Small intestine (tissue), 7 donors: ENCODE results near the gene CDC5L. TPM values are rescaled to one million over a fixed set of nuclear protein-coding genes. Genes with fewer than 3 reads are reported as not detected.
"Not testable (repeated sequence)": the region's sequence is repeated elsewhere in the genome, so short reads cannot be mapped to it uniquely, and the experiment has no call there.

Experiments
- DNase-seq, 2 donors: peaks; one replicate each; pipeline versions ENCODE4 v3.0.0 to v3.0.0-alpha.2; 2013
- FAIRE-seq: peaks from 2 replicates; lab custom pipeline; 2012; peaks lifted over from hg19 to GRCh38; lab: Jason Lieb, UNC
- H3K27ac ChIP-seq, 3 donors: one replicate each; pipeline ENCODE4 v1.5.1; 2013; ENCODE audit warnings: low read length in 2 of 3, mild to moderate bottlenecking in 2 of 3, control low read depth in 1 of 3, inconsistent platforms in 1 of 3, low read depth in 1 of 3, moderate library complexity in 1 of 3
- H3K27me3 ChIP-seq, 3 donors: one replicate each; pipeline ENCODE4 v1.6.1; 2013; ENCODE audit warnings: low read length in 3 of 3, inconsistent platforms in 1 of 3; ENCODE audit not compliant: control insufficient read depth in 3 of 3, insufficient read depth in 3 of 3
- H3K36me3 ChIP-seq, 3 donors: one replicate each; pipeline ENCODE4 v1.6.1; 2013; ENCODE audit warnings: low read length in 3 of 3, inconsistent platforms in 1 of 3, low read depth in 1 of 3, mild to moderate bottlenecking in 1 of 3, moderate library complexity in 1 of 3; ENCODE audit not compliant: control insufficient read depth in 3 of 3, insufficient read depth in 2 of 3
- H3K4me1 ChIP-seq, 3 donors: one replicate each; pipeline ENCODE4 v1.6.1; 2013; ENCODE audit warnings: low read length in 2 of 3, inconsistent platforms in 1 of 3, low read depth in 1 of 3, mild to moderate bottlenecking in 1 of 3, moderate library complexity in 1 of 3; ENCODE audit not compliant: control insufficient read depth in 3 of 3, insufficient read depth in 2 of 3
- H3K4me3 ChIP-seq, 3 donors: one replicate each; pipeline ENCODE4 v1.5.1; 2013; ENCODE audit warnings: low read length in 3 of 3, control low read depth in 1 of 3, inconsistent platforms in 1 of 3, low read depth in 1 of 3, mild to moderate bottlenecking in 1 of 3, moderate library complexity in 1 of 3
- H3K9me3 ChIP-seq, 2 donors: one replicate each; pipeline ENCODE4 v1.6.1; 2013; ENCODE audit warnings: low read depth in 1 of 2, low read length in 1 of 2; ENCODE audit not compliant: control insufficient read depth in 2 of 2, insufficient read depth in 1 of 2
- WGBS, 3 donors: extraction: QIAGEN DNeasy Blood & Tissue Kit; methylation state at CpG; one replicate each; pipeline ENCODE4 v1.1.7; 2013; 5-methylcytosine and 5-hydroxymethylcytosine counted together
- polyA plus RNA-seq, 4 donors: library from polyadenylated mRNA; stranded (reverse) in 3 of 4; unstranded in 1 of 4; fragments of 200-250 nt in 3 of 4; fragments of 120-200 nt in 1 of 4; gene quantifications; one replicate each; pipeline versions ENCODE4 v1.2.1 to v1.2.3, GENCODE V29; 2013
- donor health status: healthy with polysubstance abuse.
- donor health status: control.
- donor health status: control.
- donor health status: Bipolar disorder and iron deficiency.
- donor health status: healthy.

Gene CDC5L
- polyA plus RNA-seq, 4 donors = 8.6 to 21.2 (median 9.7) TPM

DNA sequence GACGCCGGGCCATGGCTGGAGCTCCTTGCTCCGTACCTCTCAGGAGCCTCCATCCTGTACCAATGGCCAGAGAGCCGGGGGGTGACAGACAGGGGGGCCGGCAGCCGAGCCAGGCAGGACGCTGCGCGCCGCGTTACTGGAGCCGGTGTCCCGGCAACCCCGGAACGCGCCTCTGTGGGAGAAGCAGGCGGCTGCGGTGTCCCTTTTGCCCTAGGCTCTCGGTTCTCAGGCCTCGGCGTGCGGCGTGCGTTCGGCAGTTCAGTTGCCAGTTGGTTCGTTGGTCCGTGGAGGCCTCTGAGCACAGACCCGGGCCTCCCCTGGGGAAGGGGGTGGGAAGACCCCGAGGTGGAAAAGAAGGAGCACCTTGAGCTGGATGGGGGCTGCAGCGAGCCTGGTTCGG, 45.0 kb upstream of the CDC5L start, which contains the start of gene SPATS1:
Gene SPATS1 (plus strand): TSS at position 162 of the 400 bp plus-strand sequence. CDS start 446 bp downstream, outside the sequence.
- peaks cover 0 to 5% (median 0%) of the 10 kb centered on the region in 3 donors for H3K4me1 ChIP-seq
- FAIRE-seq (no peak), DNase-seq (peak in 1 of 2 donors; percentile 28)
- no peaks in the 10 kb centered on the region for H3K9me3 ChIP-seq
- H3K27ac ChIP-seq = peak within 1 kb of the TSS in 1 of 3 donors; percentile 34
- H3K36me3 ChIP-seq = no peaks in the 10 kb centered on the region
- 5 to 11% (median 5%) methylated on average over 29 to 31 of the region's 31 CpGs for WGBS, 3 donors
- H3K4me3 ChIP-seq = no peak within 1 kb of the TSS
- peaks cover 4 to 32% (median 11%) of the 10 kb centered on the region in 3 donors for H3K27me3 ChIP-seq

DNA sequence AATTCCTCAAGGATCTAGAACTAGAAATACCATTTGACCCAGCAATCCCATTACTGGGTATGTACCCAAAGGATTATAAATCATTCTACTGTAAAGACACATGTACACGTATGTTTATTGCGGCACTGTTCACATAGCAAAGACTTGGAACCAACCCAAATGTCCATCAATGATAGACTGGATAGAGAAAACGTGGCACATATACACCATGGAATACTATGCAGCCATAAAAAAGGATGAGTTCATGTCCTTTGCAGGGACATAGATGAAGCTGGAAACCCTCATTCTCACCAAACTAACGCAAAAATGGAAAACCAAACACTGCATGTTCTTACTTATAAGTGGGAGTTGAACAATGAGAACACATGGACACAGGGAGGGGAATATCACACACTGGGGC, 40.7 kb upstream of the CDC5L start:
- WGBS, 3 donors = 71 to 76% (median 71%) methylated on average over 4 of the region's 4 CpGs
- H3K9me3 ChIP-seq, DNase-seq, FAIRE-seq, H3K27ac ChIP-seq, H3K36me3 ChIP-seq, H3K4me1 ChIP-seq, H3K4me3 ChIP-seq: not testable (repeated sequence)
- peaks cover 4 to 24% (median 7%) of the 10 kb centered on the region in 3 donors for H3K27me3 ChIP-seq

DNA sequence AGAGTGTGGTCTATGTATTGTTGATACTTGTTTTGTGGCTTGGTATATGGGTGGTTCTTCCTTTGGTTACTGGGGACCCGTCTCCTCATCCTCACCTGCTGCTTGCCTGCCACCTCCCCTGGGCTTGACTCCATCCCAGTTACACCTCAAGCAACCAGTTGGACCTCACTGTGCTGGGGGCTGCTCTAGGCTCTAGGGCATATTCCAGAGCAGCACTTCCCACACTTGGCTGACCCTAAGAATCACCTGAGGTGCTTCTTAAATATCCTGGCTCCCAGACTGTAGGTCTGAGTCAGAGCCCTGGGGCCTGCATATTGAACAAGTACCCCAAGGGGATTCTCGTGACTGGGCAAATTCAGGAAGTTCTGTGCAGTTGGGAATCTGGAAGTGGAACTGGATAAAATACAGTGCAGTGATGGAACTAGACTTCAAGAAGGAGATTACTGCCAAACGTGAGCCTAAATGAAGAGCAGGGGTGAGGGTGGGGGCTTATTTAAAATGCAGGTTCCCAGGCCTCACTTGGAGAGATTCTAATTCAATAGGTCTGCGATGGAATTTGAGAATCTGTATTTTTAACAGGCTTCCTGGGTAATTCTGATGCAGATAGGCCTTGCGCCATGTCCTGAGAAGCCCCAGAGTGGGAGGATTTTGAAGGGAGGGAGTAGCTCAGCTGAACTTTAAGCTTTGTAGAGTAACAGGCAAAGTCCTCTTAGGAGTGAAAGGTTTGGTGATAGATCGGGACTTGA, 37.4 kb upstream of the CDC5L start:
- 58 to 70% (median 66%) methylated on average over 6 of the region's 6 CpGs for whole genome bisulfite sequencing, 3 donors
- H3K27ac ChIP-seq = no peak overlapping the region
- no peak overlapping the region for H3K4me3 ChIP-seq

DNA sequence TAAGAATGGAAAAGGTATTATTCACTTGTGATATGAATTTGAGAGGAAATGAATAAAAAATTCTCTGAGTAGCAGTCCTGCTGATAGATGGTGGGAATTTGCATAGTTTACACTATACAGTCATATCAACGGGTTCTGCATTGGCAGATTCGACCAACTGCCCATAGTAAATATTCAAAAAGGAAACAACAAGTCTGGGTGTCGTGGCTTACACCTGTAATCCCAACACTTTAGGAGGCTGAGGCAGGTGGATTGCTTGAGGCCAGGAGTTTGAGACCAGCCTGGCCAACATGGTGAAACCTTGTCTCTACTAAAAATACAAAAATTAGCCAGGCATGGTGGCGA, 36.9 kb upstream of the CDC5L start:
- not testable (repeated sequence) for H3K27ac ChIP-seq, H3K36me3 ChIP-seq, H3K4me3 ChIP-seq, H3K9me3 ChIP-seq, DNase-seq, H3K27me3 ChIP-seq, H3K4me1 ChIP-seq, FAIRE-seq
- 53 to 66% (median 61%) methylated on average over 4 of the region's 4 CpGs for WGBS, 3 donors

More for the DNA sequence above, 37.4 kb upstream of the CDC5L start:
- DNase-seq (peak in 1 of 2 donors; percentile 11), FAIRE-seq (no peak)
- H3K4me1 ChIP-seq = no peaks in the 10 kb centered on the region
- no peaks in the 10 kb centered on the region for H3K9me3 ChIP-seq
- no peaks in the 10 kb centered on the region for H3K36me3 ChIP-seq
- peaks cover 0 to 1% (median 0%) of the 10 kb centered on the region in 3 donors for H3K27me3 ChIP-seq

DNA sequence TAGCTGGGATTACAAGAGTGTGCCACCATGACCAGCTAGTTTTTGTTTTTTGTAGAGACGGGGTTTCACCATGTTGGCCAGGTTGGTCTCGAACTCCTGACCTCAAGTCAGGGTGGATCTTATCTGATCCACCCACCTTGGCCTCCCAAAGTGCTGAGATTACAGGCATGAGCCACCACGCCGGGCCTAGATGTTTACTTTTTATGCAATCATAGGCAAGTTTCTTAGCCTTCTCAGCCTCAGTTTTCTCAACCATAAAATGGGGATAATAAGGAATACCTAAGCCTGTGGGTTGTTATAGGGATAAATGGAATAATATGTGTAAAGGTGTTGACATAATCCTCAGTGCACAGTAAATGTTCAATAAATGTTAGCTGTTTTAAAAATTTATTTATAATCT, 35.2 kb upstream of the CDC5L start:
- no peak for FAIRE-seq
- WGBS, 3 donors = 66 to 77% (median 73%) methylated on average over 4 of the region's 4 CpGs

DNA sequence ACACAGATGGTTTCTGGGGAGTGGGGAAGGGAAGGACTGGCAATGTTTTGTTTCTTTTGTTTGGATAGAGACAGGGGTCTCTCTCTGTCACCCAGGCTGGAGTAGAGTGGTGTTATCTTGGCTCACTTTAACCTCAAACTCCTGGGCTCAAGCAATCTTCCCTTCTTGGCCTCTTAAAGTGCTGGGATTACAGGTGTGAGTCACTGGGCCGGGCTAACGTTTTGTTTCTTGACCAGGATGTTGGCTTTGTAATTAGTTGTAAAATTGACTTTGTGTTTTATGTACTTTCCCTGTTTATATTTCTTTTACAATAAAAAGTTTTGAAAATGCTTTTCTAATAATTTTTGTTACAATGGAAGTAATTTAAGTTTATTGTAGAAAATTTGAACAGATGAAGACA, 34.2 kb upstream of the CDC5L start:
- Histone ChIP-seq H3K27me3 (peaks cover 0 to 6% (median 0%) of the 10 kb centered on the region in 3 donors), H3K4me1 (no peaks in the 10 kb centered on the region), H3K9me3 (peaks cover 0 to 4% of the 10 kb centered on the region in 2 donors), H3K27ac (no peak overlapping the region), H3K4me3 (no peak overlapping the region), H3K36me3 (no peaks in the 10 kb centered on the region)
- FAIRE-seq (no peak), DNase-seq (peak in 1 of 2 donors; percentile 10)
- WGBS, 3 donors = 20 to 54% (median 21%) methylated on average over 2 of the region's 2 CpGs

More for the DNA sequence above, 35.2 kb upstream of the CDC5L start:
- DNase-seq = no peak
- Histone ChIP-seq H3K27me3 (peaks cover 0 to 6% (median 0%) of the 10 kb centered on the region in 3 donors), H3K4me1 (no peaks in the 10 kb centered on the region), H3K36me3 (no peaks in the 10 kb centered on the region), H3K9me3 (peaks cover 0 to 4% of the 10 kb centered on the region in 2 donors), H3K27ac (no peak overlapping the region), H3K4me3 (no peak overlapping the region)

DNA sequence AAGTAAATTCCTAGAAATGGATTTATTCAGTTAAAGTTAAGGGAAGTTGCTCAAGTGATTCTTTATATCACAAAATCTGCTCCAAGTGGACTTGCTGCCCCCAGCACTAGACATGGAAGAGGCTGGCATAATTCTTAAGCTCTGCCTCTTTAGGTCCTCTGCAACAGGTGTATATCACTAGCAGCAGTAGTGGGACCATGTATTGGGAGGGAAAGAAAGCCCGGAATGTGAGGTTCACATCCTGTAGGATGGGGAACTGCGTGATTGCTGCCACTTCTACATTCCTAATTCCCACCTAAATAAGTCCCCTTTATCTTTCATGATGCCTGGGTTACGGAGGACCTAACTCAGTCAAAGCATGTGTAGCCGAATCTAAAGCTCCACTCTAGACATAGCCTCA, 31.9 kb upstream of the CDC5L start:
- Histone ChIP-seq H3K27ac (no peak overlapping the region), H3K27me3 (peaks cover 0 to 6% (median 0%) of the 10 kb centered on the region in 3 donors), H3K9me3 (peaks cover 0 to 4% of the 10 kb centered on the region in 2 donors), H3K4me3 (no peak overlapping the region), H3K4me1 (no peaks in the 10 kb centered on the region), H3K36me3 (no peaks in the 10 kb centered on the region)
- WGBS, 3 donors = 68 to 95% (median 88%) methylated on average over 4 of the region's 4 CpGs
- no peak for DNase-seq
- FAIRE-seq = no peak

DNA sequence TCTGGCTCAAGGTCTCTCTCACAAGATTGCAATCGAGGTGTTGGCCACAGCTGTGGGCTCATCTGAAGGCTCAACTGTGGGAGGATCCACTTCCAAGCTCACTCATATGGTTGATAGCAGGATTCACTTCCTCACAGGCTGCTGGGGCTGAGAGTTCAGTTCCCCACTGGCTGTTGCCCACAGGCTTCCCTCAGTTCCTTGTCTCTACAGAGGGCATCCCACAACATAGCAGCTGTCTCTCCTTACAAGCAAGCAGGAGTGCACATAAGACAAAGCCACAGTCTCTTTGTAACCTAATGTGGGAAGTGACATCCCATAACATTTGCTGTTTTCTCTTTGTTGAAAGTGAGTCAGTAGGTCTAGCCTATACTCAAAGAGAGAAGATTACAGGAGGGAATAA, 31.0 kb upstream of the CDC5L start:
- Histone ChIP-seq H3K27me3 (peaks cover 0 to 6% (median 0%) of the 10 kb centered on the region in 3 donors), H3K27ac (no peak overlapping the region), H3K4me1 (no peaks in the 10 kb centered on the region), H3K9me3 (peaks cover 0 to 4% of the 10 kb centered on the region in 2 donors), H3K4me3 (no peak overlapping the region), H3K36me3 (no peaks in the 10 kb centered on the region)
- DNase-seq (no peak), FAIRE-seq (no peak)
- WGBS, 3 donors = 54 to 59% (median 56%) methylated on average over 1 of the region's 1 CpG
